H1 (cell line): Measurements from ENCODE around the gene LRP8. TPM values are rescaled to one million over a fixed set of nuclear protein-coding genes. Genes with fewer than 3 reads are reported as not detected.

Experiments
- CTCF ChIA-PET: fragments of 300-600 bp; sonication (Branson Sonifier 250); formaldehyde crosslinking; loops from one replicate; lab custom pipeline; 2021; ENCODE audit not compliant: partially characterized antibody; lab: Charles Lee
- POLR2A ChIA-PET: fragments of 300-600 bp; sonication (Branson Sonifier 250); formaldehyde crosslinking; loops from one replicate; lab custom pipeline; 2021; ENCODE audit warnings: inconsistent platforms; ENCODE audit not compliant: partially characterized antibody; lab: Charles Lee
- DNase-seq, 2 experiments: peaks; one replicate each; pipeline versions ENCODE4 v3.0.0 to v3.0.0-alpha.2; 2010 to 2022; ENCODE audit warnings: low spot score in 2 of 2, low read depth in 1 of 2, mixed read lengths in 1 of 2
- FAIRE-seq: peaks from 2 replicates; lab custom pipeline; 2011; peaks lifted over from hg19 to GRCh38; lab: Jason Lieb, UNC
- H2AFZ ChIP-seq: 2 replicates; pipeline ENCODE4 v1.8.1; 2012; ENCODE audit warnings: low read length, inconsistent platforms
- H2AK5ac ChIP-seq: 2 replicates; pipeline ENCODE4 v1.6.1; 2013; ENCODE audit warnings: low read depth, low read length
- H2BK120ac ChIP-seq: replicated peaks from 2 replicates; pipeline ENCODE3; 2013; ENCODE audit warnings: low read depth, low read length, inconsistent platforms
- H2BK12ac ChIP-seq: 2 replicates; pipeline ENCODE4 v1.6.1; 2013; ENCODE audit warnings: low read depth, low read length
- H2BK15ac ChIP-seq: 2 replicates; pipeline ENCODE4 v1.6.1; 2013; ENCODE audit warnings: low read length
- H2BK20ac ChIP-seq: 2 replicates; pipeline ENCODE4 v1.6.1; 2013; ENCODE audit warnings: low read length
- H2BK5ac ChIP-seq: 2 replicates; pipeline ENCODE4 v1.6.1; 2013; ENCODE audit warnings: low read depth, low read length
- H3K14ac ChIP-seq: 2 replicates; pipeline ENCODE4 v1.6.1; 2013; ENCODE audit warnings: inconsistent platforms; ENCODE audit not compliant: insufficient read length
- H3K18ac ChIP-seq: 2 replicates; pipeline ENCODE4 v1.6.1; 2013; ENCODE audit warnings: low read length; ENCODE audit errors: extremely low read depth
- H3K23ac ChIP-seq: 2 replicates; pipeline ENCODE4 v1.6.1; 2013; ENCODE audit warnings: inconsistent platforms; ENCODE audit not compliant: insufficient read length
- H3K23me2 ChIP-seq: 2 replicates; pipeline ENCODE4 v1.6.1; 2013; ENCODE audit warnings: low read depth, low read length
- H3K27ac ChIP-seq: 2 replicates; pipeline ENCODE4 v1.6.1; 2011; ENCODE audit warnings: low read depth, low read length, inconsistent platforms
- H3K27me3 ChIP-seq, 4 experiments: replicated peaks in 1 of 4; 1 replicate in 1 of 4; 2 replicates in 3 of 4; pipeline versions ENCODE4 v1.6.1 to v1.8.1; 2011 to 2013; ENCODE audit warnings: low read length in 3 of 4, mild to moderate bottlenecking in 3 of 4, inconsistent platforms in 2 of 4, mixed read lengths in 2 of 4, moderate library complexity in 1 of 4; ENCODE audit not compliant: control insufficient read depth in 3 of 4, insufficient read depth in 3 of 4; ENCODE audit errors: extremely low read depth in 1 of 4
- H3K36me3 ChIP-seq, 4 experiments: 2 replicates each; pipeline versions ENCODE4 v1.6.1 to v1.8.1; 2011 to 2013; ENCODE audit warnings: mild to moderate bottlenecking in 4 of 4, low read length in 3 of 4, moderate library complexity in 2 of 4, control low read depth in 1 of 4, inconsistent platforms in 1 of 4; ENCODE audit not compliant: insufficient read depth in 4 of 4, control insufficient read depth in 2 of 4
- H3K4ac ChIP-seq: replicated peaks from 2 replicates; pipeline ENCODE3; 2013; ENCODE audit warnings: low read length, low read depth, mixed read lengths, inconsistent platforms; ENCODE audit not compliant: insufficient read length
- H3K4me1 ChIP-seq, 4 experiments: replicated peaks in 1 of 4; 1 replicate in 1 of 4; 2 replicates in 3 of 4; pipeline versions ENCODE4 v1.6.1 to v1.8.1; 2011 to 2013; ENCODE audit warnings: low read length in 3 of 4, inconsistent platforms in 2 of 4, mixed read lengths in 1 of 4; ENCODE audit not compliant: insufficient read depth in 4 of 4, control insufficient read depth in 3 of 4
- H3K4me2 ChIP-seq, 2 experiments: 2 replicates each; pipeline versions ENCODE4 v1.6.1 to v1.8.1; 2011 to 2013; ENCODE audit warnings: low read depth in 2 of 2, low read length in 2 of 2, control low read depth in 1 of 2, inconsistent platforms in 1 of 2, mild to moderate bottlenecking in 1 of 2; ENCODE audit not compliant: insufficient read depth in 1 of 2
- H3K4me3 ChIP-seq, 4 experiments: fragments of 200-600, 300-600 bp in 1 of 4; sonication (generic), shearing (Covaris generic), sonication (Bioruptor Twin) in 1 of 4; 2 replicates each; pipeline versions ENCODE4 v1.5.1 to v1.8.1; 2011 to 2016; ENCODE audit warnings: low read length in 4 of 4, low read depth in 3 of 4, control low read depth in 2 of 4, inconsistent platforms in 2 of 4, mild to moderate bottlenecking in 2 of 4, mixed read lengths in 1 of 4, moderate library complexity in 1 of 4; ENCODE audit not compliant: insufficient read depth in 2 of 4; ENCODE audit errors: extremely low read depth in 1 of 4
- H3K56ac ChIP-seq: replicated peaks from 2 replicates; pipeline ENCODE3; 2013; ENCODE audit warnings: low read depth, mild to moderate bottlenecking, mixed read lengths, low read length, inconsistent platforms; ENCODE audit not compliant: insufficient read length
- H3K79me1 ChIP-seq: 2 replicates; pipeline ENCODE4 v1.6.1; 2013; ENCODE audit warnings: low read depth, low read length, control low read depth
- H3K79me2 ChIP-seq, 2 experiments: 2 replicates each; pipeline versions ENCODE4 v1.6.1 to v1.8.1; 2012 to 2013; ENCODE audit warnings: low read length in 2 of 2, mild to moderate bottlenecking in 2 of 2, inconsistent platforms in 1 of 2; ENCODE audit not compliant: insufficient read depth in 2 of 2, control insufficient read depth in 1 of 2
- H3K9ac ChIP-seq, 4 experiments: replicated peaks in 1 of 4; 1 replicate in 1 of 4; 2 replicates in 3 of 4; pipeline versions ENCODE4 v1.6.1 to v1.8.1; 2011 to 2013; ENCODE audit warnings: low read depth in 3 of 4, low read length in 3 of 4, control low read depth in 2 of 4, mild to moderate bottlenecking in 2 of 4, moderate library complexity in 2 of 4, inconsistent platforms in 1 of 4; ENCODE audit errors: extremely low read depth in 1 of 4
- H3K9me3 ChIP-seq, 2 experiments: 2 replicates each; pipeline versions ENCODE4 v1.6.1 to v1.8.1; 2012 to 2013; ENCODE audit warnings: mild to moderate bottlenecking in 2 of 2, moderate library complexity in 2 of 2, control low read depth in 1 of 2, inconsistent platforms in 1 of 2, low read depth in 1 of 2, low read length in 1 of 2, mixed read lengths in 1 of 2; ENCODE audit not compliant: insufficient read depth in 2 of 2
- H4K20me1 ChIP-seq, 2 experiments: replicated peaks in 1 of 2; 2 replicates each; pipeline versions ENCODE3 to v1.8.1; 2011 to 2013; ENCODE audit warnings: inconsistent platforms in 2 of 2, low read length in 2 of 2, mild to moderate bottlenecking in 1 of 2; ENCODE audit not compliant: insufficient read depth in 2 of 2, control insufficient read depth in 1 of 2
- H4K5ac ChIP-seq: 2 replicates; pipeline ENCODE4 v1.6.1; 2013; ENCODE audit warnings: low read length, low read depth, mixed read lengths, inconsistent platforms; ENCODE audit not compliant: insufficient read length
- H4K8ac ChIP-seq: 2 replicates; pipeline ENCODE4 v1.8.0; 2013; ENCODE audit warnings: mild to moderate bottlenecking, moderate library complexity, low read length, inconsistent platforms; ENCODE audit not compliant: insufficient read depth; ENCODE audit errors: extremely low read depth
- H4K91ac ChIP-seq: replicated peaks from 2 replicates; pipeline ENCODE3; 2013; ENCODE audit warnings: low read length, mixed read lengths, inconsistent platforms; ENCODE audit not compliant: insufficient read length
- CREB1 ChIP-seq: IDR thresholded peaks from 2 replicates; pipeline ENCODE4 v1.6.1; 2012; ENCODE audit warnings: inconsistent platforms
- WGBS, 2 experiments: shearing (Covaris generic) in 1 of 2; methylation state at CpG; one replicate each; pipeline versions ENCODE4 v1.1.6 to v1.1.7; 2013 to 2015; ENCODE audit warnings: low lambda C conversion rate in 2 of 2, mixed read lengths in 2 of 2, inconsistent platforms in 1 of 2, low coverage in 1 of 2, missing lambda C conversion rate in 1 of 2; ENCODE audit not compliant: insufficient replicate concordance in 2 of 2, insufficient coverage in 1 of 2, insufficient read length in 1 of 2; ENCODE audit errors: extremely low coverage in 1 of 2, missing lambda C conversion rate in 1 of 2; 5-methylcytosine and 5-hydroxymethylcytosine counted together
- polyA plus RNA-seq, 7 experiments: library from polyadenylated mRNA; depleted of rRNA in 3 of 7; stranded (reverse) in 5 of 7; unstranded in 2 of 7; fragments of >200 nt in 5 of 7; fragments of 200-250 nt in 2 of 7; gene quantifications; 1 replicate in 5 of 7; 2 replicates in 1 of 7; 4 replicates in 1 of 7; pipeline versions ENCODE4 v1.2.1 to v1.2.3, GENCODE V29; 2011 to 2013; ENCODE audit warnings: missing spikeins in 2 of 7, mixed read lengths in 2 of 7
- total RNA-seq: library from RNA; stranded (reverse); fragmentation: NEBNext Ultra II Directional; extraction: Animal tissue kit (Norgen Biotek cat#: 25700); gene quantifications from 2 replicates; pipeline ENCODE4 v1.2.1, GENCODE V29; 2021
- TF ChIP-seq, protein P1 (sequence below), 3 experiments: IDR thresholded peaks; 1 replicate in 2 of 3; 2 replicates in 1 of 3; pipeline versions ENCODE4 v1.5.1 to v1.6.1; 2011; ENCODE audit warnings: low read length in 3 of 3, mild to moderate bottlenecking in 3 of 3, inconsistent platforms in 2 of 3, low read depth in 1 of 3, moderate library complexity in 1 of 3; ENCODE audit not compliant: insufficient read depth in 1 of 3; ENCODE audit errors: control extremely low read depth in 1 of 3

Gene LRP8
- total and polyA plus RNA-seq, 2 of the 8 experiments (the other 6 are each of a cell fraction or from before 2014, with no cell fraction given) = 63.2 to 66.4 TPM

DNA sequence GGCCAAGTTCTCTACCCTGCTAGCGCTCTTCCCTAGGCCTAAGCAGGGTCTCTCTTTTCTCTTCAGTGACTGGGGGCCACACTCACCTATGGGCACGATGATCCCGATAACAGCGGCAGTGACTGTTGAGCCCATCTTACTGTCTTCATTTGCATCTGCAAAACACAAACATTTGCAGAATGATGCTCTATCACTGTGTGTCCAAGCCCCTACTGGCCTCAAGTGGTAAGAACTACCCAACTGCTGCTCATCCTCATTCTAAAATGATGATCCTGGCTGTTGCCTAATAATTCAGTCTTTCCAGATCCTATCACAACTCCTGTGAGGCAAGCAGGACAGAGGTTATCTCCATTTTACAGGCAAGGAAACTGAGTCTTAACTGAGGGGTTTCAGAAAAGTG lies 72.8 kb downstream of the LRP8 start:
- H3K27me3 ChIP-seq = no peaks in the 10 kb centered on the region

More for the DNA sequence above, 72.8 kb downstream of the LRP8 start:
- no peak overlapping the region for H2BK5ac ChIP-seq
- H2AK5ac ChIP-seq = no peak overlapping the region
- H3K9ac ChIP-seq = no peak overlapping the region
- H3K23ac ChIP-seq = no peak overlapping the region
- H2BK20ac ChIP-seq = no peak overlapping the region
- H3K79me1 ChIP-seq = no peaks in the 10 kb centered on the region
- WGBS, 2 experiments = 87% methylated on average over 4 of the region's 4 CpGs; no CpG with 5 or more reads in 1 of the 2 experiments
- FAIRE-seq (no peak), DNase-seq (no peak)
- no peaks in the 10 kb centered on the region for H3K79me2 ChIP-seq
- H2BK15ac ChIP-seq = no peak overlapping the region
- TF ChIP-seq CREB1 = no peak
- TF ChIP-seq, protein P1, sequence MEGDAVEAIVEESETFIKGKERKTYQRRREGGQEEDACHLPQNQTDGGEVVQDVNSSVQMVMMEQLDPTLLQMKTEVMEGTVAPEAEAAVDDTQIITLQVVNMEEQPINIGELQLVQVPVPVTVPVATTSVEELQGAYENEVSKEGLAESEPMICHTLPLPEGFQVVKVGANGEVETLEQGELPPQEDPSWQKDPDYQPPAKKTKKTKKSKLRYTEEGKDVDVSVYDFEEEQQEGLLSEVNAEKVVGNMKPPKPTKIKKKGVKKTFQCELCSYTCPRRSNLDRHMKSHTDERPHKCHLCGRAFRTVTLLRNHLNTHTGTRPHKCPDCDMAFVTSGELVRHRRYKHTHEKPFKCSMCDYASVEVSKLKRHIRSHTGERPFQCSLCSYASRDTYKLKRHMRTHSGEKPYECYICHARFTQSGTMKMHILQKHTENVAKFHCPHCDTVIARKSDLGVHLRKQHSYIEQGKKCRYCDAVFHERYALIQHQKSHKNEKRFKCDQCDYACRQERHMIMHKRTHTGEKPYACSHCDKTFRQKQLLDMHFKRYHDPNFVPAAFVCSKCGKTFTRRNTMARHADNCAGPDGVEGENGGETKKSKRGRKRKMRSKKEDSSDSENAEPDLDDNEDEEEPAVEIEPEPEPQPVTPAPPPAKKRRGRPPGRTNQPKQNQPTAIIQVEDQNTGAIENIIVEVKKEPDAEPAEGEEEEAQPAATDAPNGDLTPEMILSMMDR (IDR thresholded peaks at IDR 0.05; ENCODE audit: control extremely low read depth in 1 of 3, insufficient read depth in 1 of 3, low read depth in 1 of 3, low read length in 3 of 3) = peak in 1 of 3 experiments; percentile 21; a peak in 1 of 4 replicates
- H4K20me1 ChIP-seq = peaks cover 0 to 2% of the 10 kb centered on the region in 2 experiments
- no peak overlapping the region for H3K27ac ChIP-seq
- no peak overlapping the region for H4K8ac ChIP-seq
- H3K56ac ChIP-seq = no peak overlapping the region
- no peak overlapping the region for H3K4me3 ChIP-seq
- no peaks in the 10 kb centered on the region for H3K9me3 ChIP-seq
- no peak overlapping the region for H2AFZ ChIP-seq
- no peak overlapping the region for H4K91ac ChIP-seq
- no peak overlapping the region for H3K4ac ChIP-seq
- ChIA-PET CTCF (interaction anchor here (0.7 to 3.0 kb wide), 4 partner anchors 12 to 1471 kb away, joined by 3 to 15 read pairs (median 4); no protein-coding TSS in a partner anchor), POLR2A (no interaction called here)
- no peaks in the 10 kb centered on the region for H3K23me2 ChIP-seq
- H3K18ac ChIP-seq = no peak overlapping the region
- no peak overlapping the region for H4K5ac ChIP-seq
- no peak overlapping the region for H3K14ac ChIP-seq
- peaks cover 39 to 87% (median 69%) of the 10 kb centered on the region in 4 experiments for H3K36me3 ChIP-seq
- no peak overlapping the region for H3K4me2 ChIP-seq
- H2BK120ac ChIP-seq = no peak overlapping the region
- no peaks in the 10 kb centered on the region for H3K4me1 ChIP-seq
- no peak overlapping the region for H2BK12ac ChIP-seq
